ENCODE measurements around the gene TGFBR3L.
"Not testable (repeated sequence)": the region's sequence is repeated elsewhere in the genome, so short reads cannot be mapped to it uniquely, and the experiment has no call there.

The TGFBR3L gene

GRCh38 chr19:7879836-7880235, 34.8 kb upstream of the TGFBR3L start:
- no peak for DNase-seq

GRCh38 chr19:7881910-7882309, 32.7 kb upstream of the TGFBR3L start:
- DNase-seq: no peak

- no peak for DNase-seq
Observed at GRCh38 chr19:7883105-7883504, 31.5 kb upstream of the TGFBR3L start.

- no peak for DNase-seq
Observed at GRCh38 chr19:7883796-7884570, 30.6 kb upstream of the TGFBR3L start.

- no peak for DNase-seq
Observed at GRCh38 chr19:7885818-7886217, 28.8 kb upstream of the TGFBR3L start.

GRCh38 chr19:7887408-7888144, 27.1 kb upstream of the TGFBR3L start:
- no peak for DNase-seq

- no peak for DNase-seq
Observed at GRCh38 chr19:7888145-7888825, 26.3 kb upstream of the TGFBR3L start, which contains the start of gene LRRC8E. LRRC8E (plus strand) TSS chr19:7888510; CDS start chr19:7895604, 7,094 bp downstream.

- DNase-seq: no peak
Observed at GRCh38 chr19:7888826-7889217, 25.8 kb upstream of the TGFBR3L start.

GRCh38 chr19:7893362-7894101, 21.1 kb upstream of the TGFBR3L start:
- DNase-seq: not testable (repeated sequence)

GRCh38 chr19:7894612-7895309, 19.9 kb upstream of the TGFBR3L start:
- DNase-seq: no peak

GRCh38 chr19:7895565-7895964, 19.1 kb upstream of the TGFBR3L start:
- DNase-seq: no peak

- no peak for DNase-seq
Observed at GRCh38 chr19:7897292-7897691, 17.3 kb upstream of the TGFBR3L start.

- DNase-seq: no peak
Observed at GRCh38 chr19:7898967-7899366, 15.7 kb upstream of the TGFBR3L start.

- no peak for DNase-seq
Observed at GRCh38 chr19:7899751-7900378, 14.8 kb upstream of the TGFBR3L start.

- no peak for DNase-seq
Observed at GRCh38 chr19:7900401-7900870, 14.2 kb upstream of the TGFBR3L start.

GRCh38 chr19:7900931-7901330, 13.7 kb upstream of the TGFBR3L start:
- DNase-seq: no peak

GRCh38 chr19:7901337-7901736, 13.3 kb upstream of the TGFBR3L start:
- DNase-seq: no peak

GRCh38 chr19:7902796-7903243, 11.8 kb upstream of the TGFBR3L start:
- DNase-seq: no peak

- DNase-seq: peak; percentile 100
Observed at GRCh38 chr19:7903244-7904073, 11.2 kb upstream of the TGFBR3L start, which contains the start of gene MAP2K7. MAP2K7 (plus strand) TSS chr19:7903877; CDS start chr19:7903945, 68 bp downstream.
